CD14-positive monocyte (primary cell): ENCODE measurements around the gene LEPROT. TPM values are rescaled to one million over a fixed set of nuclear protein-coding genes. Genes with fewer than 3 reads are reported as not detected.

Experiments used
- DNase-seq, 3 donors: peaks; one replicate each; pipeline ENCODE4 v3.0.0-alpha.2; 2011 to 2022
- H2AFZ ChIP-seq: 2 replicates; pipeline ENCODE4 v1.6.0; 2012; ENCODE audit warnings: mild to moderate bottlenecking, low read depth, low read length, inconsistent platforms; ENCODE audit not compliant: insufficient read depth, poor library complexity, severe bottlenecking
- H3K27ac ChIP-seq, 2 donors: 1 replicate in 1 of 2; 2 replicates in 1 of 2; pipeline ENCODE4 v1.5.1; 2012 to 2013; ENCODE audit warnings: low read length in 2 of 2, control low read depth in 1 of 2, inconsistent platforms in 1 of 2, low read depth in 1 of 2, mild to moderate bottlenecking in 1 of 2
- H3K27me3 ChIP-seq, 2 donors: one replicate each; pipeline versions ENCODE4 v1.6.0 to v1.6.1; 2011 to 2013; ENCODE audit warnings: low read length in 2 of 2; ENCODE audit not compliant: control insufficient read depth in 2 of 2, insufficient read depth in 2 of 2
- H3K36me3 ChIP-seq, 2 donors: replicated peaks in 1 of 2; 1 replicate in 1 of 2; 2 replicates in 1 of 2; pipeline versions ENCODE4 v1.5.1 to v1.6.1; 2012 to 2013; ENCODE audit warnings: low read length in 2 of 2, control low read depth in 1 of 2, inconsistent platforms in 1 of 2, mild to moderate bottlenecking in 1 of 2; ENCODE audit not compliant: insufficient read depth in 2 of 2, control insufficient read depth in 1 of 2
- H3K4me1 ChIP-seq, 2 donors: 1 replicate in 1 of 2; 2 replicates in 1 of 2; pipeline versions ENCODE4 v1.5.1 to v1.6.1; 2012 to 2013; ENCODE audit warnings: low read length in 2 of 2, control low read depth in 1 of 2, inconsistent platforms in 1 of 2, mild to moderate bottlenecking in 1 of 2, moderate library complexity in 1 of 2; ENCODE audit not compliant: insufficient read depth in 2 of 2, control insufficient read depth in 1 of 2
- H3K4me2 ChIP-seq: replicated peaks from 2 replicates; pipeline ENCODE3; 2012; ENCODE audit warnings: low read length, moderate library complexity, mild to moderate bottlenecking; ENCODE audit not compliant: poor library complexity, severe bottlenecking; ENCODE audit errors: extremely low read depth
- H3K4me3 ChIP-seq, 3 experiments: fragments of 200-600 bp in 1 of 3; sonication (generic) in 1 of 3; replicated peaks in 1 of 3; 1 replicate in 2 of 3; 2 replicates in 1 of 3; pipeline ENCODE4 v1.5.1; 2011 to 2013; ENCODE audit warnings: low read length in 3 of 3, mild to moderate bottlenecking in 3 of 3, control low read depth in 2 of 3, low read depth in 2 of 3, inconsistent platforms in 1 of 3, moderate library complexity in 1 of 3
- H3K79me2 ChIP-seq: 2 replicates; pipeline ENCODE4 v1.6.0; 2012; ENCODE audit warnings: mild to moderate bottlenecking, control low read depth, inconsistent platforms, low read length, moderate library complexity; ENCODE audit not compliant: insufficient read depth
- H3K9ac ChIP-seq: 2 replicates; pipeline ENCODE4 v1.6.0; 2017; ENCODE audit warnings: low read length, mild to moderate bottlenecking; ENCODE audit not compliant: insufficient read depth, poor library complexity, severe bottlenecking
- H3K9me3 ChIP-seq, 2 donors: replicated peaks in 1 of 2; 1 replicate in 1 of 2; 2 replicates in 1 of 2; pipeline versions ENCODE4 v1.5.1 to v1.6.1; 2012 to 2013; ENCODE audit warnings: low read length in 2 of 2, control low read depth in 1 of 2; ENCODE audit not compliant: control insufficient read depth in 1 of 2, insufficient read depth in 1 of 2
- H4K20me1 ChIP-seq: 2 replicates; pipeline ENCODE4 v1.6.0; 2012; ENCODE audit warnings: mild to moderate bottlenecking, low read length, control low read depth, moderate library complexity; ENCODE audit not compliant: insufficient read depth
- H3K27ac Mint-ChIP-seq, 7 donors: one replicate each; pipeline ENCODE4 v1.8.0; 2020; ENCODE audit warnings: mild to moderate bottlenecking in 7 of 7, mixed read lengths in 7 of 7, moderate library complexity in 6 of 7, inconsistent platforms in 2 of 7
- H3K27me3 Mint-ChIP-seq, 3 donors: one replicate each; pipeline ENCODE4 v1.8.0; 2021 to 2022; ENCODE audit warnings: low read depth in 3 of 3, mild to moderate bottlenecking in 3 of 3, mixed read lengths in 3 of 3, moderate library complexity in 3 of 3, inconsistent platforms in 1 of 3
- H3K36me3 Mint-ChIP-seq, 2 donors: one replicate each; pipeline ENCODE4 v1.8.0; 2020; ENCODE audit warnings: mixed read lengths in 2 of 2, inconsistent platforms in 1 of 2, mild to moderate bottlenecking in 1 of 2
- H3K4me1 Mint-ChIP-seq: one replicate; pipeline ENCODE4 v1.8.0; 2020; ENCODE audit warnings: mild to moderate bottlenecking, mixed read lengths
- H3K4me3 Mint-ChIP-seq, 2 donors: one replicate each; pipeline ENCODE4 v1.8.0; 2020; ENCODE audit warnings: mild to moderate bottlenecking in 2 of 2, mixed read lengths in 2 of 2, moderate library complexity in 1 of 2
- H3K9me3 Mint-ChIP-seq, 7 donors: one replicate each; pipeline ENCODE4 v1.8.0; 2020 to 2022; ENCODE audit warnings: mixed read lengths in 7 of 7, mild to moderate bottlenecking in 6 of 7, moderate library complexity in 6 of 7, inconsistent platforms in 2 of 7
- CTCF ChIP-seq: fragments of 200-600 bp; IDR thresholded peaks from one replicate; pipeline ENCODE4 v1.8.0; 2022; ENCODE audit warnings: antibody characterized with exemption, mild to moderate bottlenecking
- WGBS: methylation state at CpG from one replicate; pipeline ENCODE4 v1.1.5; 2013; ENCODE audit warnings: missing lambda C conversion rate; ENCODE audit not compliant: insufficient coverage; 5-methylcytosine and 5-hydroxymethylcytosine counted together
- intact Hi-C, 2 donors: fragments of 100-400 bp; cut with micrococcal nuclease; formaldehyde crosslinking; loops; one replicate each; pipeline versions ENCODE4 v1.15.0 to v1.15.1; 2023
- polyA plus RNA-seq, 3 donors: library from polyadenylated mRNA; depleted of rRNA in 1 of 3; unstranded in 2 of 3; stranded (reverse) in 1 of 3; fragments of 300-500 nt in 2 of 3; fragments of >200 nt in 1 of 3; fragmentation: Illumina TruSeq in 2 of 3; gene quantifications; 1 replicate in 2 of 3; 2 replicates in 1 of 3; pipeline ENCODE4 v1.2.3, GENCODE V29; 2012 to 2021

LEPROT gene
- polyA plus RNA-seq, 3 donors = 56.3 to 75.0 (median 74.7) TPM

- H3K9ac ChIP-seq = no peak overlapping the region
Observed at GRCh38 chr1:65393347-65393746, 27.1 kb upstream of the LEPROT start.

DNA sequence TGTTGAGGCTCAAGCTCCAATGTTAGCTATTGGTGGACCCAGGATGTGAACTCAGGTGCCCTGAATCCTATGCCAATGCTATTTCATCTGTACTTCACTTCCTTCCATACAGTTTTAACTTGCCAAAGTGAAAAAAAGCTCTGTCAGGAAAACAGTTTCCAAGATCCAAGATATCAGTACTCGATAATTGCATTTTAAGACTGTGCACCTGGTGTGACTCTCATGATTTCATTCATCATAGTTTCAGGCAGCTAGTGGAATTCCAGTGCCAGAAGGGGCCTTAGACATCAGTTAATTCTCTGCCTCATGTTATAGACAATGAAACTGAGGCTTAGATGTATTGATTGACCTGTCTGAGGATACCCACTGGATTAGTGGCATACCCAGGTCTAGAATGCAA, 26.5 kb upstream of the LEPROT start:
- no peak overlapping the region for H3K4me2 ChIP-seq

More at GRCh38 chr1:65393347-65393746, 27.1 kb upstream of the LEPROT start:
- Histone ChIP-seq H3K27me3 (no peaks in the 10 kb centered on the region), H3K4me3 (no peak overlapping the region), H3K27ac (no peak overlapping the region), H4K20me1 (no peaks in the 10 kb centered on the region), H2AFZ (no peak overlapping the region), H3K4me2 (no peak overlapping the region), H3K36me3 (no peaks in the 10 kb centered on the region), H3K9me3 (no peaks in the 10 kb centered on the region), H3K4me1 (peaks cover 5% of the 10 kb centered on the region in 2 donors), H3K79me2 (no peaks in the 10 kb centered on the region)
- intact Hi-C loops = no loop called here
- WGBS = no CpG with 5 or more reads among the region's 2 CpGs
- Mint-ChIP-seq H3K27ac (no peak overlapping the region), H3K36me3 (no peaks in the 10 kb centered on the region), H3K4me3 (no peak overlapping the region), H3K27me3 (peaks cover 0 to 1% (median 0%) of the 10 kb centered on the region in 3 donors), H3K4me1 (peaks cover 10% of the 10 kb centered on the region), H3K9me3 (no peaks in the 10 kb centered on the region)
- no peak for TF ChIP-seq CTCF
- DNase-seq = no peak

More for the DNA sequence above, 26.5 kb upstream of the LEPROT start:
- no peaks in the 10 kb centered on the region for H3K9me3 Mint-ChIP-seq
- no peaks in the 10 kb centered on the region for H3K36me3 Mint-ChIP-seq
- H3K9me3 ChIP-seq = no peaks in the 10 kb centered on the region
- H3K4me1 Mint-ChIP-seq = peaks cover 10% of the 10 kb centered on the region
- no peak overlapping the region for H3K4me3 ChIP-seq
- WGBS = 100% methylated on average over 1 of the region's 1 CpG
- H3K27me3 Mint-ChIP-seq = peaks cover 0 to 1% (median 0%) of the 10 kb centered on the region in 3 donors
- no peak overlapping the region for H3K4me3 Mint-ChIP-seq
- H3K79me2 ChIP-seq = no peaks in the 10 kb centered on the region
- peaks cover 5% of the 10 kb centered on the region in 2 donors for H3K4me1 ChIP-seq
- no peaks in the 10 kb centered on the region for H4K20me1 ChIP-seq
- no peak overlapping the region for H3K9ac ChIP-seq
- TF ChIP-seq CTCF = no peak
- no peaks in the 10 kb centered on the region for H3K36me3 ChIP-seq
- intact Hi-C loops = no loop called here
- H3K27me3 ChIP-seq = no peaks in the 10 kb centered on the region
- H2AFZ ChIP-seq = no peak overlapping the region
- no peak overlapping the region for H3K27ac Mint-ChIP-seq
- H3K27ac ChIP-seq = no peak overlapping the region
- DNase-seq = no peak
